T-helper 2 cell treated with Interferon-gamma antibody and Interleukin-4, amounts not matched to agents 5 μg/mL and 100 μg/mL, for 36 hours (primary cell): ENCODE results near the gene NACC2.

ENCODE experiments used
- DNase-seq: peaks from one replicate; pipeline ENCODE4 v3.0.0; 2021; ENCODE audit warnings: low spot score
- H3K27ac Mint-ChIP-seq: one replicate; pipeline ENCODE4 v1.8.0; 2021; ENCODE audit warnings: mild to moderate bottlenecking, mixed read lengths
- H3K27me3 Mint-ChIP-seq: one replicate; pipeline ENCODE4 v1.8.0; 2021; ENCODE audit warnings: low read depth, mixed read lengths
- H3K36me3 Mint-ChIP-seq: one replicate; pipeline ENCODE4 v1.8.0; 2021; ENCODE audit warnings: low read depth, mixed read lengths
- H3K4me1 Mint-ChIP-seq: one replicate; pipeline ENCODE4 v1.8.0; 2021; ENCODE audit warnings: low read depth, mixed read lengths
- H3K4me3 Mint-ChIP-seq: one replicate; pipeline ENCODE4 v1.8.0; 2022; ENCODE audit warnings: mild to moderate bottlenecking, moderate library complexity, mixed read lengths
- H3K9me3 Mint-ChIP-seq: one replicate; pipeline ENCODE4 v1.8.0; 2021; ENCODE audit warnings: mixed read lengths

The NACC2 gene

GRCh38 chr9:136017289-136018190 is 77.5 kb downstream of the NACC2 start:
- no peaks in the 10 kb centered on the region for H3K9me3 Mint-ChIP-seq
- H3K27me3 Mint-ChIP-seq, result no peaks in the 10 kb centered on the region
- no peaks in the 10 kb centered on the region for H3K36me3 Mint-ChIP-seq
- H3K4me1 Mint-ChIP-seq, result no peaks in the 10 kb centered on the region
- H3K4me3 Mint-ChIP-seq, result no peak overlapping the region
- no peak overlapping the region for H3K27ac Mint-ChIP-seq
- DNase-seq, result no peak

GRCh38 chr9:136016572-136017288 is 78.4 kb downstream of the NACC2 start:
- H3K27ac Mint-ChIP-seq, result no peak overlapping the region
- no peaks in the 10 kb centered on the region for H3K27me3 Mint-ChIP-seq
- H3K9me3 Mint-ChIP-seq, result no peaks in the 10 kb centered on the region
- no peaks in the 10 kb centered on the region for H3K4me1 Mint-ChIP-seq
- DNase-seq, result no peak
- H3K4me3 Mint-ChIP-seq, result no peak overlapping the region
- no peaks in the 10 kb centered on the region for H3K36me3 Mint-ChIP-seq

GRCh38 chr9:136015656-136016571 is 79.2 kb downstream of the NACC2 start:
- Mint-ChIP-seq H3K36me3 (no peaks in the 10 kb centered on the region), H3K4me1 (no peaks in the 10 kb centered on the region), H3K27me3 (no peaks in the 10 kb centered on the region), H3K27ac (no peak overlapping the region), H3K9me3 (no peaks in the 10 kb centered on the region), H3K4me3 (no peak overlapping the region)
- no peak for DNase-seq

GRCh38 chr9:136014924-136015633 is 80.0 kb downstream of the NACC2 start:
- H3K36me3 Mint-ChIP-seq, result no peaks in the 10 kb centered on the region

GRCh38 chr9:136014147-136014923 is 80.8 kb downstream of the NACC2 start:
- Mint-ChIP-seq H3K4me1 (no peaks in the 10 kb centered on the region), H3K9me3 (no peaks in the 10 kb centered on the region), H3K27ac (no peak overlapping the region), H3K27me3 (no peaks in the 10 kb centered on the region), H3K4me3 (no peak overlapping the region), H3K36me3 (no peaks in the 10 kb centered on the region)
- DNase-seq, result no peak

More at GRCh38 chr9:136014924-136015633, 80.0 kb downstream of the NACC2 start:
- DNase-seq, result no peak
- no peaks in the 10 kb centered on the region for H3K9me3 Mint-ChIP-seq
- no peak overlapping the region for H3K27ac Mint-ChIP-seq
- H3K27me3 Mint-ChIP-seq, result no peaks in the 10 kb centered on the region
- H3K4me3 Mint-ChIP-seq, result no peak overlapping the region
- no peaks in the 10 kb centered on the region for H3K4me1 Mint-ChIP-seq

GRCh38 chr9:136013524-136014034 is 81.5 kb downstream of the NACC2 start:
- Mint-ChIP-seq H3K9me3 (no peaks in the 10 kb centered on the region), H3K4me3 (no peak overlapping the region), H3K36me3 (no peaks in the 10 kb centered on the region), H3K27ac (no peak overlapping the region), H3K27me3 (no peaks in the 10 kb centered on the region), H3K4me1 (no peaks in the 10 kb centered on the region)
- DNase-seq, result no peak

GRCh38 chr9:136013116-136013515 is 82.0 kb downstream of the NACC2 start:
- H3K36me3 Mint-ChIP-seq, result no peaks in the 10 kb centered on the region
- H3K27me3 Mint-ChIP-seq, result no peaks in the 10 kb centered on the region
- no peak overlapping the region for H3K4me3 Mint-ChIP-seq
- H3K27ac Mint-ChIP-seq, result no peak overlapping the region
- no peak for DNase-seq
- no peaks in the 10 kb centered on the region for H3K4me1 Mint-ChIP-seq
- no peaks in the 10 kb centered on the region for H3K9me3 Mint-ChIP-seq

- Mint-ChIP-seq H3K27ac (no peak overlapping the region), H3K4me1 (no peaks in the 10 kb centered on the region), H3K27me3 (no peaks in the 10 kb centered on the region), H3K4me3 (no peak overlapping the region), H3K9me3 (no peaks in the 10 kb centered on the region), H3K36me3 (no peaks in the 10 kb centered on the region)
- DNase-seq, result no peak
Observed at GRCh38 chr9:136012651-136013050, 82.4 kb downstream of the NACC2 start.

- DNase-seq, result no peak
- Mint-ChIP-seq H3K27me3 (no peaks in the 10 kb centered on the region), H3K4me3 (no peak overlapping the region), H3K4me1 (no peaks in the 10 kb centered on the region), H3K27ac (no peak overlapping the region), H3K9me3 (no peaks in the 10 kb centered on the region), H3K36me3 (no peaks in the 10 kb centered on the region)
Observed at GRCh38 chr9:136011703-136012496, 83.2 kb downstream of the NACC2 start.

- Mint-ChIP-seq H3K27me3 (no peaks in the 10 kb centered on the region), H3K36me3 (no peaks in the 10 kb centered on the region), H3K4me1 (no peaks in the 10 kb centered on the region), H3K4me3 (no peak overlapping the region), H3K27ac (no peak overlapping the region), H3K9me3 (no peaks in the 10 kb centered on the region)
- no peak for DNase-seq
Observed at GRCh38 chr9:136011376-136011702, 83.8 kb downstream of the NACC2 start.

- no peaks in the 10 kb centered on the region for H3K4me1 Mint-ChIP-seq
- H3K27ac Mint-ChIP-seq, result no peak overlapping the region
- no peak for DNase-seq
- H3K4me3 Mint-ChIP-seq, result no peak overlapping the region
- H3K36me3 Mint-ChIP-seq, result no peaks in the 10 kb centered on the region
- no peaks in the 10 kb centered on the region for H3K9me3 Mint-ChIP-seq
- no peaks in the 10 kb centered on the region for H3K27me3 Mint-ChIP-seq
Observed at GRCh38 chr9:136010615-136011361, 84.3 kb downstream of the NACC2 start.

GRCh38 chr9:136010176-136010575 is 84.9 kb downstream of the NACC2 start:
- DNase-seq, result no peak
- no peaks in the 10 kb centered on the region for H3K4me1 Mint-ChIP-seq
- no peak overlapping the region for H3K4me3 Mint-ChIP-seq
- H3K9me3 Mint-ChIP-seq, result no peaks in the 10 kb centered on the region
- H3K27ac Mint-ChIP-seq, result no peak overlapping the region
- no peaks in the 10 kb centered on the region for H3K36me3 Mint-ChIP-seq
- no peaks in the 10 kb centered on the region for H3K27me3 Mint-ChIP-seq
